Measurements from ENCODE around the gene GLIPR1L1.
"Not testable (repeated sequence)": the region's sequence is repeated elsewhere in the genome, so short reads cannot be mapped to it uniquely, and the experiment has no call there.

GLIPR1L1 gene

DNA sequence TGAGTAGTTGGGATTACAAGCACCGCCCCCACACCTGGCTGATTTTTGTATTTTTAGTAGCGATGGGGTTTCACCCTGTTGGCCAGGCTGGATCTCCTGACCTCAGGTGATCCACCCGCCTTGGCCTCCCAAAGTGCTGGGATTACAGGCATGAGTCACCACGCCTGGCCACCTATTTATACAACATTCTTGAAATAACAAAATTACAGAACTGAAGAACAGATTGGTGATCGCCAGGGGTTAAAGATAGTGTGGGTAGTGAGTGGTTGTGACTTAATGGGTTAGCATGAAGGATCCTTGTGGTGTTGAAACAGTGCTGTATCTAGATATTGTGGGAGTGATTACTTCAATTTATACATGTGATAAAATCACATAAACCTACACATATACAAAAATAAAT lies 7.4 kb downstream of the GLIPR1L1 start:
- TF ChIP-seq, protein P1, sequence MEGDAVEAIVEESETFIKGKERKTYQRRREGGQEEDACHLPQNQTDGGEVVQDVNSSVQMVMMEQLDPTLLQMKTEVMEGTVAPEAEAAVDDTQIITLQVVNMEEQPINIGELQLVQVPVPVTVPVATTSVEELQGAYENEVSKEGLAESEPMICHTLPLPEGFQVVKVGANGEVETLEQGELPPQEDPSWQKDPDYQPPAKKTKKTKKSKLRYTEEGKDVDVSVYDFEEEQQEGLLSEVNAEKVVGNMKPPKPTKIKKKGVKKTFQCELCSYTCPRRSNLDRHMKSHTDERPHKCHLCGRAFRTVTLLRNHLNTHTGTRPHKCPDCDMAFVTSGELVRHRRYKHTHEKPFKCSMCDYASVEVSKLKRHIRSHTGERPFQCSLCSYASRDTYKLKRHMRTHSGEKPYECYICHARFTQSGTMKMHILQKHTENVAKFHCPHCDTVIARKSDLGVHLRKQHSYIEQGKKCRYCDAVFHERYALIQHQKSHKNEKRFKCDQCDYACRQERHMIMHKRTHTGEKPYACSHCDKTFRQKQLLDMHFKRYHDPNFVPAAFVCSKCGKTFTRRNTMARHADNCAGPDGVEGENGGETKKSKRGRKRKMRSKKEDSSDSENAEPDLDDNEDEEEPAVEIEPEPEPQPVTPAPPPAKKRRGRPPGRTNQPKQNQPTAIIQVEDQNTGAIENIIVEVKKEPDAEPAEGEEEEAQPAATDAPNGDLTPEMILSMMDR (IDR thresholded peaks at IDR 0.05; ENCODE audit: low read depth, low read length, missing control alignments) = no peak
- DNase-seq (ENCODE audit: low read depth) = no peak
- in situ Hi-C loops (cut with HindIII; ENCODE audit: low sequenced_read_pairs) = no loop called here
- no peak overlapping the region for H3K4me3 ChIP-seq (ENCODE audit: low read depth, low read length)

- in situ Hi-C loops (cut with HindIII; ENCODE audit: low sequenced_read_pairs) = no loop called here
- H3K4me3 ChIP-seq (ENCODE audit: low read depth, low read length) = no peak overlapping the region
- DNase-seq (ENCODE audit: low read depth) = no peak
- TF ChIP-seq, protein P1 (IDR thresholded peaks at IDR 0.05; ENCODE audit: low read depth, low read length, missing control alignments) = no peak
Measured at GRCh38 chr12:75345531-75345930, 11.1 kb downstream of the GLIPR1L1 start.

- DNase-seq (ENCODE audit: low read depth); H3K4me3 ChIP-seq (ENCODE audit: low read depth, low read length); in situ Hi-C loops (cut with HindIII; ENCODE audit: low sequenced_read_pairs): not testable (repeated sequence)
Measured at GRCh38 chr12:75346215-75346614, 11.7 kb downstream of the GLIPR1L1 start.

- DNase-seq (ENCODE audit: low read depth) = no peak
- no peak overlapping the region for H3K4me3 ChIP-seq (ENCODE audit: low read depth, low read length)
- in situ Hi-C loops (cut with HindIII; ENCODE audit: low sequenced_read_pairs) = no loop called here
- TF ChIP-seq, protein P1 (IDR thresholded peaks at IDR 0.05; ENCODE audit: low read depth, low read length, missing control alignments) = no peak
Measured at GRCh38 chr12:75349946-75350345, 15.5 kb downstream of the GLIPR1L1 start.

- TF ChIP-seq, protein P1 (IDR thresholded peaks at IDR 0.05; ENCODE audit: low read depth, low read length, missing control alignments) = no peak
- in situ Hi-C loops (cut with HindIII; ENCODE audit: low sequenced_read_pairs) = no loop called here
- H3K4me3 ChIP-seq (ENCODE audit: low read depth, low read length) = no peak overlapping the region
- no peak for DNase-seq (ENCODE audit: low read depth)
Measured at GRCh38 chr12:75350413-75350812, 15.9 kb downstream of the GLIPR1L1 start.

GRCh38 chr12:75354011-75354410 lies 19.5 kb downstream of the GLIPR1L1 start:
- no peak for DNase-seq (ENCODE audit: low read depth)
- TF ChIP-seq, protein P1 (IDR thresholded peaks at IDR 0.05; ENCODE audit: low read depth, low read length, missing control alignments) = no peak
- in situ Hi-C loops (cut with HindIII; ENCODE audit: low sequenced_read_pairs) = no loop called here
- no peak overlapping the region for H3K4me3 ChIP-seq (ENCODE audit: low read depth, low read length)

DNA sequence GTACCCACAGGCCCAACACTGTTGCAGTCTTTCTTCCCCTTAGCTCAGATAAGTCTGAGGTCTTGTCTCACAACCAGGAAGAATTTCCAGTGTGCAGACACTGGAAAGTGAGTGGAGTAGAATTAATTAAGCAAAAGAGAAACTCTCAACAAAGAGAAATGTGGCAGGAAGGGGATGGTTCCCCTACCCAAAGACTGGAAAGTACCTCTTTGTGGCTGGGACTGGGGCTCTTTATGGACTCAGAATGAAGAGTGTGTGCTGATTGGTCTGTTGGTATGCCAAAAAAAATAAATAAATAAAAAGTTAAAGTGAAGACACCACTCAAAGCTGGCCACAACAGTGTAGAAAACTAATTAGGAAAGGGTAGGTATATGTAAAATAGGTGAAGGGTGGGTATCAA lies 26.4 kb downstream of the GLIPR1L1 start:
- TF ChIP-seq, protein P1 (IDR thresholded peaks at IDR 0.05; ENCODE audit: low read depth, low read length, missing control alignments) = no peak
- no peak for DNase-seq (ENCODE audit: low read depth)
- no peak overlapping the region for H3K4me3 ChIP-seq (ENCODE audit: low read depth, low read length)
- in situ Hi-C loops (cut with HindIII; ENCODE audit: low sequenced_read_pairs) = no loop called here
